Hematopoietic multipotent progenitor cell treated with erythropoietin and hydrocortisone succinate and interleukin-3 and kit ligand, for 6 days (in vitro differentiated cells): ENCODE results near the gene PPP2R2B.

Experiments used
- DNase-seq: peaks from one replicate; pipeline ENCODE4 v3.0.0-alpha.2; 2015

Gene PPP2R2B

GRCh38 chr5:146821732-146822131, 56.8 kb downstream of the PPP2R2B start:
- DNase-seq: no peak

- DNase-seq: no peak
Measured at GRCh38 chr5:146820987-146821386, 57.6 kb downstream of the PPP2R2B start.

GRCh38 chr5:146818822-146819221, 59.7 kb downstream of the PPP2R2B start:
- no peak for DNase-seq

- DNase-seq: no peak
Measured at GRCh38 chr5:146817973-146818372, 60.6 kb downstream of the PPP2R2B start.

- DNase-seq: no peak
Measured at GRCh38 chr5:146816775-146817387, 61.7 kb downstream of the PPP2R2B start.

- no peak for DNase-seq
Measured at GRCh38 chr5:146815411-146815810, 63.1 kb downstream of the PPP2R2B start.

- peak; percentile 53 for DNase-seq
Measured at GRCh38 chr5:146813346-146814157, 65.0 kb downstream of the PPP2R2B start.

- DNase-seq: no peak
Measured at GRCh38 chr5:146805081-146805480, 73.5 kb downstream of the PPP2R2B start.

- no peak for DNase-seq
Measured at GRCh38 chr5:146802945-146803522, 75.5 kb downstream of the PPP2R2B start.

- no peak for DNase-seq
Measured at GRCh38 chr5:146799671-146800070, 78.9 kb downstream of the PPP2R2B start.

GRCh38 chr5:146799231-146799630, 79.3 kb downstream of the PPP2R2B start:
- DNase-seq: no peak

- no peak for DNase-seq
Measured at GRCh38 chr5:146797658-146798057, 80.9 kb downstream of the PPP2R2B start.

- DNase-seq: no peak
Measured at GRCh38 chr5:146796911-146797310, 81.6 kb downstream of the PPP2R2B start.

GRCh38 chr5:146796144-146796543, 82.4 kb downstream of the PPP2R2B start:
- DNase-seq: no peak

GRCh38 chr5:146794326-146795029, 84.1 kb downstream of the PPP2R2B start:
- DNase-seq: peak; percentile 42

- no peak for DNase-seq
Measured at GRCh38 chr5:146793709-146794108, 84.8 kb downstream of the PPP2R2B start.

- no peak for DNase-seq
Measured at GRCh38 chr5:146791471-146791870, 87.1 kb downstream of the PPP2R2B start.

- no peak for DNase-seq
Measured at GRCh38 chr5:146789712-146790653, 88.6 kb downstream of the PPP2R2B start.

- no peak for DNase-seq
Measured at GRCh38 chr5:146788898-146789297, 89.7 kb downstream of the PPP2R2B start.

GRCh38 chr5:146785065-146785464, 93.5 kb downstream of the PPP2R2B start:
- DNase-seq: peak; percentile 60

GRCh38 chr5:146781157-146781556, 97.4 kb downstream of the PPP2R2B start:
- DNase-seq: no peak

GRCh38 chr5:146779211-146779869, 99.2 kb downstream of the PPP2R2B start:
- no peak for DNase-seq
